Activated naive CD4-positive, alpha-beta T cell treated with anti-CD3 and anti-CD28 coated beads for 36 hours (primary cell): Measurements from ENCODE around the gene LIF. TPM values are rescaled to one million over a fixed set of nuclear protein-coding genes. Genes with fewer than 3 reads are reported as not detected.

Source experiments
- CTCF ChIA-PET: fragments of 350-600 bp; sonication (Branson Sonifier 250); formaldehyde crosslinking; loops from one replicate; lab custom pipeline; 2021; ENCODE audit warnings: antibody characterized with exemption; lab: Charles Lee
- DNase-seq: peaks from one replicate; pipeline ENCODE4 v3.0.0-alpha.2; 2020
- H3K27ac Mint-ChIP-seq: one replicate; pipeline ENCODE4 v1.8.0; 2021; ENCODE audit warnings: mild to moderate bottlenecking, mixed read lengths
- H3K27me3 Mint-ChIP-seq: one replicate; pipeline ENCODE4 v1.8.0; 2021; ENCODE audit warnings: low read depth, mixed read lengths
- H3K36me3 Mint-ChIP-seq: one replicate; pipeline ENCODE4 v1.8.0; 2021; ENCODE audit warnings: low read depth, mixed read lengths
- H3K4me1 Mint-ChIP-seq: one replicate; pipeline ENCODE4 v1.8.0; 2021; ENCODE audit warnings: low read depth, mixed read lengths
- H3K4me3 Mint-ChIP-seq: one replicate; pipeline ENCODE4 v1.8.0; 2021; ENCODE audit warnings: mild to moderate bottlenecking, moderate library complexity, mixed read lengths
- H3K9me3 Mint-ChIP-seq: one replicate; pipeline ENCODE4 v1.8.0; 2021; ENCODE audit warnings: mixed read lengths
- intact Hi-C: fragments of 100-400 bp; cut with micrococcal nuclease; formaldehyde crosslinking; loops from one replicate; pipeline ENCODE4 v1.15.1; 2023
- total RNA-seq, 2 experiments: library from RNA; stranded (reverse); gene quantifications; one replicate each; pipeline ENCODE4 v1.2.3, GENCODE V29; 2021

Gene LIF
- total RNA-seq, 2 experiments from 2014 or later, result 111 to 115 TPM

GRCh38 chr22:30195245-30196140 lies 51.1 kb downstream of the LIF start:
- CTCF ChIA-PET, result interaction anchor here (0.6 to 1.2 kb wide), 6 partner anchors 10 to 83 kb away, joined by 3 to 6 read pairs (median 3); no protein-coding TSS in a partner anchor
- intact Hi-C loops, result loop anchor here (1.0 to 2.0 kb wide), 5 partner anchors 10 to 51 kb away; partner anchors contain the start of gene LIF
- Mint-ChIP-seq H3K4me3 (peak overlapping the region; percentile 57), H3K9me3 (no peaks in the 10 kb centered on the region), H3K36me3 (peaks cover 2% of the 10 kb centered on the region), H3K27ac (peak overlapping the region; percentile 95), H3K27me3 (no peaks in the 10 kb centered on the region), H3K4me1 (peaks cover 79% of the 10 kb centered on the region)
- DNase-seq, result peak; percentile 42

GRCh38 chr22:30193031-30193775 lies 53.4 kb downstream of the LIF start:
- H3K36me3 Mint-ChIP-seq, result peaks cover 2% of the 10 kb centered on the region
- no peak overlapping the region for H3K27ac Mint-ChIP-seq
- DNase-seq, result no peak
- no peaks in the 10 kb centered on the region for H3K9me3 Mint-ChIP-seq
- CTCF ChIA-PET, result interaction anchor here (1.1 kb wide), 1 partner anchor 27 kb away, joined by 3 read pairs; no protein-coding TSS in a partner anchor
- no peak overlapping the region for H3K4me3 Mint-ChIP-seq
- intact Hi-C loops, result no loop called here
- H3K27me3 Mint-ChIP-seq, result no peaks in the 10 kb centered on the region
- peaks cover 83% of the 10 kb centered on the region for H3K4me1 Mint-ChIP-seq

GRCh38 chr22:30192427-30192826 lies 54.1 kb downstream of the LIF start:
- no peak for DNase-seq
- Mint-ChIP-seq H3K4me1 (peaks cover 82% of the 10 kb centered on the region), H3K27ac (peak overlapping the region; percentile 37), H3K36me3 (peaks cover 2% of the 10 kb centered on the region), H3K27me3 (no peaks in the 10 kb centered on the region), H3K9me3 (no peaks in the 10 kb centered on the region), H3K4me3 (no peak overlapping the region)
- intact Hi-C loops, result no loop called here
- CTCF ChIA-PET, result interaction anchor here (1.0 kb wide), 1 partner anchor 15 kb away, joined by 3 read pairs; no protein-coding TSS in a partner anchor

- Mint-ChIP-seq H3K36me3 (peaks cover 2% of the 10 kb centered on the region), H3K27me3 (no peaks in the 10 kb centered on the region), H3K4me1 (peaks cover 82% of the 10 kb centered on the region), H3K9me3 (no peaks in the 10 kb centered on the region), H3K4me3 (no peak overlapping the region), H3K27ac (no peak overlapping the region)
- no peak for DNase-seq
- intact Hi-C loops, result no loop called here
- CTCF ChIA-PET, result interaction anchor here (1.0 to 2.1 kb wide), 3 partner anchors 9 to 86 kb away, joined by 3 to 4 read pairs (median 4); no protein-coding TSS in a partner anchor
Measured at GRCh38 chr22:30191040-30191701, 55.4 kb downstream of the LIF start.

- H3K4me3 Mint-ChIP-seq, result no peak overlapping the region
- no peak for DNase-seq
- H3K9me3 Mint-ChIP-seq, result no peaks in the 10 kb centered on the region
- no peaks in the 10 kb centered on the region for H3K27me3 Mint-ChIP-seq
- CTCF ChIA-PET, result interaction anchor here (1.0 to 2.1 kb wide), 3 partner anchors 8 to 85 kb away, joined by 3 to 4 read pairs (median 4); no protein-coding TSS in a partner anchor
- intact Hi-C loops, result no loop called here
- peaks cover 79% of the 10 kb centered on the region for H3K4me1 Mint-ChIP-seq
- peaks cover 2% of the 10 kb centered on the region for H3K36me3 Mint-ChIP-seq
- no peak overlapping the region for H3K27ac Mint-ChIP-seq
Measured at GRCh38 chr22:30190574-30190973, 56.0 kb downstream of the LIF start.

Other genes with a start within 250 kb of the LIF start
- gene HORMAD2, start 166.3 kb downstream of the LIF start, total RNA-seq, result not detected
- gene OSM, start 20.1 kb upstream of the LIF start, total RNA-seq, result 10 to 100 TPM in 1 of 2 experiments, 1 to 10 TPM in 1; 8.9 to 11.2 TPM
- gene CASTOR1, start 42.7 kb upstream of the LIF start, total RNA-seq, result 1 to 10 TPM; 2.1 to 3.8 TPM
- 10 to 100 TPM; 19.4 to 21.4 TPM for gene TBC1D10A, start 80.2 kb upstream of the LIF start, total RNA-seq
- gene SF3A1, start 110.1 kb upstream of the LIF start, total RNA-seq, result 100 to 1,000 TPM; 274 to 276 TPM
- gene CCDC157, start 110.2 kb upstream of the LIF start, total RNA-seq, result 1 to 10 TPM; 1.1 to 1.5 TPM
- gene RNF215, start 140.7 kb upstream of the LIF start, total RNA-seq, result 1 to 10 TPM; 2.8 to 3.9 TPM
- 1 to 10 TPM; 8.2 to 8.8 TPM for gene SEC14L2, start 150.3 kb upstream of the LIF start, total RNA-seq
- gene MTFP1, start 179.0 kb upstream of the LIF start, total RNA-seq, result 10 to 100 TPM; 36.6 to 37.1 TPM
- not detected for gene SEC14L3, start 225.3 kb upstream of the LIF start, total RNA-seq